ENCODE measurements around the gene FMR1.

FMR1 gene

GRCh38 chrX:147914591-147914990, 2.9 kb downstream of the FMR1 start:
- DNase-seq (ENCODE audit: low read depth in 1 of 2, low spot score in 1 of 2): no peak

DNA sequence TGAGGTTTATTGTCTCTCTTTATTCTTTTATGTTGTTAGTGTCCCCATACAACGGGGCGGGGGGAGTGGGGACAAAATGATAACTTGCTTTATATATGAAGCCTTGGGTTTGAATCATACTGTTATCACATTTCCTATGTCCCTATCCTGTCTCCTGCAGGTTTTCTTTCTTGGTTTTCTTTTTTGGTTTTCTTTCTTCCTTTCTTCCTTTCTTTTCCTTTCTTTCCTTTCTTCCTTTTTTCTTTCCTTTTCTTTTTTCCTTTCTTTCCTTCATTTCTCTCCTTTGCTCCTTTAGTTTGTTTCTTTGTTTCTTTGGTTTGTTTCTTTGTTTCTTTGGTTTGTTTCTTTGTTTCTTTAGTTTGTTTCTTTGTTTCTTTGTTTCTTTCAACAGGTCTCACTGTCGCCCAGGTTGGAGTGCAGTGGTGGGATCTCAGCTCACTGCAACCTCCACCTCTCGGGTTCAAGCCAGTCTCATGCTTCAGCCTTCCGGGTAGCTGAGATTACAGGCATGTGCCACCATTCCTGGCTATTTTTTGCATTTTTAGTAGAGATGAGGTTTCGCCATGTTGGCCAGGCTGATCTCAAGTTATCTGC, 4.8 kb downstream of the FMR1 start:
- no peak for DNase-seq (ENCODE audit: low read depth in 1 of 2, low spot score in 1 of 2)

DNA sequence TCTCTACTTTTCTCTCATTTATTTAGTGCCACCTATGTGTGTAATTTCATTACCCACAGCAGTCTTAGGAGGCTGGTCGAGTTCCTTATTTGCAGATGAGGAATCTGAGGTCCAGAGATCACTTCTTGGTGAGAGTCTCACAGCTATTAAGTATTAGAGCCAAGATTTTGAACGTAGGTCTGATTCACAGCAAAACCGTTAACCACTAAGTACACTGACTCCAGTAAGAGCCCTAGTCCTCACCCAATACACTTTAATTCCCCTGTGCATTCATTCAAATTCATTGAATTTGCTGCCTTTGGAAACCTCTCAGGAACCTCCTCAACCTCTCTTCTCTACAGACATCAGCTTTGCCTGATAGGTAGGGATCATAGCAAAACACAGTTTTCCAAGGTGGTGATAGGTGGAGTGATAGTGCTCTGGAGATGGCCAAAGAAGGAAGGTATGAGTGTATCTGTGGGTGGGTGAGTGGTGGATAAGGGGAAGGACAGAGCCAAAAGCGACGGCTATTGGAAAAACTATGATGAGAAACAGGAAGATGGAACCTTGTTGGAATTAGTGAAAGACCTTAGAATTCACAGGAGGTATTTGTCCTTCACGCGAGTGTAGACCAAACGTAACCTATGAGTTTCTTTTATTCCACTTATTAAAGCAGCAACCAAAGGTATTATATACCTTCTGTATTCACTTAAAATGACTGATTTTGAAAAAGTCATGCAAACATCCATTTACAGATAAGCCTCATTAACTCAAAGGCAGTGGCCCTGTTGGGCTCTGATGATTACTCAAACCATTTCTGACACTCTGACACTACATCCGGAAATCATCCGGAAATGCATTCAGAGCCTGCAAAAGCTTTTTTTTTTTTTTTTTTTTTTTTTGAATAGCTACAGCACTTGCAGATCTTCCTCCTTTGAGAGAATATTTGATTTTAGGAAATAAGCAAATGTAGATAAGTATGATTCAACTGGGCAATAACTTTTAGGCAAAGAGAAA, 6.3 kb downstream of the FMR1 start:
- no peak for DNase-seq (ENCODE audit: low read depth in 1 of 2, low spot score in 1 of 2)

DNA sequence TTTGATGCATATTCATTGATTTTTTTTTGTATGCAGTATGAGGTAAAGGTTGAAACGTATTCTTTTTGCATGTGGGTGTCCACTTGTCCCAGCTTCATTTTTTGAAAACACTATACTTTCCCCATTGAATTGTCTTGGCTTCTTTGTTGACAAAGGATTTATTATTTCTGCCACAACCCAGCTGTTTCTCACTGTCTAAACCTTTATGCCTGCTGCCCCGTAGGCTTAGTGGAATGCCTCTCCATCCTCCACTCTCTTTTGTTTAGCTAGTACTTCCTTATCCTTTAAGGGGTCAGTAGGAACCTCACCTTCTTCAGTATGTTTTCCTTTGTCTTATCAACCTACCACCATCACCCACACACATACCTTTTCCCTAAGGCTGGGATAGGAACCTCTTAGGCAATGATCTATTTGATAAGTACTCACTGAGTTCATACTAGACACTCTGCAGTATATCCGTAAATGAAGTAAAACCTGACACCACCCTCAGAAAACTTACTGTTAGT, 8.5 kb downstream of the FMR1 start:
- DNase-seq (ENCODE audit: low read depth in 1 of 2, low spot score in 1 of 2): no peak

- DNase-seq (ENCODE audit: low read depth in 1 of 2, low spot score in 1 of 2): no peak
Observed at GRCh38 chrX:147923605-147924004, 11.9 kb downstream of the FMR1 start.

GRCh38 chrX:147927256-147927655, 15.5 kb downstream of the FMR1 start:
- DNase-seq (ENCODE audit: low read depth in 1 of 2, low spot score in 1 of 2): no peak

DNA sequence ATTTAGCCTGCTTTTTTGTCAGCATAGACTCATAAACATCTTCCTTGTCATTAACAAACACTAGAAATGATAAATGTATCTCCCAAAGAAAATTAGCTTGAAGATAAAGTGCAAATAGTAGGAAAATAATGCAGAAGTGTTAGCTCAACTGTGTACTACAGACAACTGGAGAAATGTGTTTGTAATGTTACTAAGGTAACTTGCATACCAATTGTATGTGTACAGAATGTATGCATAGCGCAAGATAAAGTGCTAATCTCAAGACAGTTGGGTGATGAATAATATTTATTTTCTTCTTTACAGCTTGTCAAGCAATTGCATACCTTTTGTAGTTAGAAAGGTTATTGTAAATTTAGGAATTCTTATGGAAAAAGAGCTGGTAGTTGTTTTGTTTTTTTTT, 22.1 kb downstream of the FMR1 start:
- DNase-seq (ENCODE audit: low read depth in 1 of 2, low spot score in 1 of 2): no peak

DNA sequence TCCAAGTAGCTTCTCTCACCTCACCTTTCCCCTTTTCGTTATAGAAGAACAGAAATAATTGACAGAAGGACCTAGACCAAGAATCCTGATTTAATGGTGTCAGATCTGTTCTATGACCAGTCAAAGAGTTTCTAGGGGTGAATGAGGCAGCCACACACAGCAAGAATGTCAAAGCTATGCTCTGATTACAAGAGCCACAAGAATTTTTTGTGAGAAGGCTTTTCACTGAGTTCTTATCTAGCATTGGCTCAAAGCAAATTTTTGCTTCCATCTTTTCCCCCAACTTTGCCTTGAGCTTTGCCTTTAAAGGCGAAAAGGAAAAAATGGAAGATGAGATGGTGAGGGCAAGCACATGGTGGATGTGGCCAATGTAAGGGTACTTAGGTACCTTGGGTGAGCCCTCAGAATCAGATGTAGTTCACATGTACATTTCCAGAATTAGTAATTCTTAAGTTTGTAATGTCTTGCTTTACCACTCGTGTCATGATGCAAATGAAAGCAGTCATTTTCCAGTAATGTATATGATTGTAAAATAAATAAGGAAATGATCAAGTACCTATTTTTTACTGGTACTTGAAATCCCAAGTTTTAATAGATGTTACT, 23.5 kb downstream of the FMR1 start:
- DNase-seq (ENCODE audit: low read depth in 1 of 2, low spot score in 1 of 2): no peak

GRCh38 chrX:147945286-147945685, 33.6 kb downstream of the FMR1 start:
- no peak for DNase-seq (ENCODE audit: low read depth in 1 of 2, low spot score in 1 of 2)

GRCh38 chrX:147948531-147948930, 36.8 kb downstream of the FMR1 start:
- DNase-seq (ENCODE audit: low read depth in 1 of 2, low spot score in 1 of 2): no peak

DNA sequence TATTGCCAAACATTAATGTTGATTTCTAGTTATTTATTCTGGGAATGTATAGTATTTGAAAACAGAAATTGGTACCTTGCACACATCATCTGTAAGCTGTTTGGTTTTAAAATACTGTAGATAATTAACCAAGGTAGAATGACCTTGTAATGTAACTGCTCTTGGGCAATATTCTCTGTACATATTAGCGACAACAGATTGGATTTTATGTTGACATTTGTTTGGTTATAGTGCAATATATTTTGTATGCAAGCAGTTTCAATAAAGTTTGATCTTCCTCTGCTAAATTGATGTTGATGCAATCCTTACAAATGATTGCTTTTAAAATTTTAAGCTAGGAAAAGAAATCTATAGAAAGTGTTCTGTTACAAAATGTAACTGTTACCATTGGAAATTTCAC, 38.6 kb downstream of the FMR1 start:
- DNase-seq (ENCODE audit: low read depth in 1 of 2, low spot score in 1 of 2): no peak

- DNase-seq (ENCODE audit: low read depth in 1 of 2, low spot score in 1 of 2): no peak
Observed at GRCh38 chrX:147953976-147954375, 42.3 kb downstream of the FMR1 start.

DNA sequence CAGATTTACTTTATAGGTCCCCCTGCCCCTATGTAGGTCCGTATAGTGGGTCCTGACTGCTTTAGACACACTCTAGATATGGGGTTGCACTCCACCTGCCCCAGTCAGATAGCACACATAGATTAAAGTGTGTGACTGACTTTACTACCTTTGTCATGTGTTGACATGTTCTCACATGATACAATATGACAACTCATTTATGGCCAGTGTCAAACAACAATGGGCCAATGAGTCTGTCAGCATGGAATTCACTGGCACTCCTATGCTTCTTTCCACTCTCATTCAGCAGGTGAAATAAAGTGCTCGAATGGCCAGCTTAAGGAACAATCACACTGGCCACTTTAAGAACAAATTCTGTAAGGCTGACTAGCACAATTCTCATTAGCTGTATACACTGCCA, 45.6 kb downstream of the FMR1 start:
- DNase-seq (ENCODE audit: low read depth in 1 of 2, low spot score in 1 of 2): no peak

GRCh38 chrX:147958291-147958690, 46.6 kb downstream of the FMR1 start:
- no peak for DNase-seq (ENCODE audit: low read depth in 1 of 2, low spot score in 1 of 2)

DNA sequence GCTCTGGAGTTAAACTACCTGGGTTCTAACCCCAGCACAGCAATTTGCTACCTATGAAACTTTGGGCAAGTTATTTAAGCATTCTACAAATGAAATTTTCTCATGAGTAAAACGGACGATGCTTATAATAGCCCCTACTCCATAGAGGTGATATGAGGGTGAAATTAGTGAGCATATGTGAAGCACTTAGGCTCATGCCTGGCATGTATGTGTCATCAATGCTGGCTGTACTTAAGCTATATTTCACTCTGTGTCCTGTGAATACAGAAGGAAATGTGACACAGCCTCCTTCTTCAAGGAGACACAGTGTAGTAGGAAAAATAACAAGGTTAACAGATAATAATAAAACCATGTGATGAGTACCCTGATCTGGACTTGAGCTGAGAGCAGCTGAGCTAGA, 49.0 kb downstream of the FMR1 start:
- no peak for DNase-seq (ENCODE audit: low read depth in 1 of 2, low spot score in 1 of 2)

- no peak for DNase-seq (ENCODE audit: low read depth in 1 of 2, low spot score in 1 of 2)
Observed at GRCh38 chrX:147962476-147962875, 50.8 kb downstream of the FMR1 start.

DNA sequence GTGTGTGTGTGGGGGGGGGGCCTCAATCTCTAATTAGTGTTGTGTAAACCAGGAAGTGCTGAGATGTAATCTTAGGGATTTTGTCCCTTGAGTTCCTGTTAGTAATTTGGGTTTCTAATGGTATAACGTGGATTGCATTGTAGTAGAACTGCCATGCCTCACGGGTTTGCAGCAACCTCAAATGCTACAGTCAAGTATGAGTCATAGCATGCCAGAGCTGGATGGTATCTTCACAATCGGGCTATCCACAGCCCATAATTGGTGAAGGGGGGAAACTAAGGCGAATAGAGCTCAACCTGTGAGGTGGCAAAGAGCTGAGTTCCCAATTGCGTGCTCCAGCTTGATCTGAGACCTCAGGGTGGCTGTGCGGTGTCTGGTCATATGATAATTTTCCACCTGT, 67.2 kb downstream of the FMR1 start:
- DNase-seq (ENCODE audit: low read depth in 1 of 2, low spot score in 1 of 2): no peak

- no peak for DNase-seq (ENCODE audit: low read depth in 1 of 2, low spot score in 1 of 2)
Observed at GRCh38 chrX:147981038-147981752, 69.5 kb downstream of the FMR1 start, which contains the start of gene FMR1NB. Gene FMR1NB, plus strand, starts transcription at chrX:147981337. Its CDS starts 66 bp downstream, at chrX:147981403.
